GM18873 (cell line): ENCODE measurements around the gene SLC7A1.

Source experiments
- ATAC-seq: cut with Tn5 transposase; IDR thresholded peaks from one replicate; pipeline ENCODE4 v1.9.1; 2021; ENCODE audit warnings: mild to moderate bottlenecking, moderate library complexity, moderate number of reproducible peaks; ENCODE audit not compliant: unreplicated experiment, low FRiP score

Gene SLC7A1

GRCh38 chr13:29513002-29513980, 82.2 kb downstream of the SLC7A1 start:
- ATAC-seq: no peak

- no peak for ATAC-seq
Measured at GRCh38 chr13:29511980-29512379, 83.5 kb downstream of the SLC7A1 start.

GRCh38 chr13:29511106-29511796, 84.2 kb downstream of the SLC7A1 start:
- no peak for ATAC-seq

- no peak for ATAC-seq
Measured at GRCh38 chr13:29510651-29511084, 84.8 kb downstream of the SLC7A1 start.

GRCh38 chr13:29509999-29510589, 85.4 kb downstream of the SLC7A1 start:
- no peak for ATAC-seq

GRCh38 chr13:29508876-29509252, 86.6 kb downstream of the SLC7A1 start:
- no peak for ATAC-seq

GRCh38 chr13:29508130-29508875, 87.2 kb downstream of the SLC7A1 start:
- peak; percentile 68 for ATAC-seq

GRCh38 chr13:29507356-29507755, 88.1 kb downstream of the SLC7A1 start:
- ATAC-seq: no peak

GRCh38 chr13:29505950-29506349, 89.5 kb downstream of the SLC7A1 start:
- ATAC-seq: no peak

- ATAC-seq: no peak
Measured at GRCh38 chr13:29505511-29505910, 90.0 kb downstream of the SLC7A1 start.

GRCh38 chr13:29504691-29505090, 90.8 kb downstream of the SLC7A1 start:
- ATAC-seq: no peak

GRCh38 chr13:29503041-29503837, 92.2 kb downstream of the SLC7A1 start:
- no peak for ATAC-seq

GRCh38 chr13:29502391-29503008, 93.0 kb downstream of the SLC7A1 start:
- ATAC-seq: no peak

- ATAC-seq: no peak
Measured at GRCh38 chr13:29501674-29502073, 93.8 kb downstream of the SLC7A1 start.

GRCh38 chr13:29500386-29500785, 95.1 kb downstream of the SLC7A1 start:
- no peak for ATAC-seq

GRCh38 chr13:29499506-29500165, 95.9 kb downstream of the SLC7A1 start:
- no peak for ATAC-seq

- no peak for ATAC-seq
Measured at GRCh38 chr13:29498426-29499040, 97.0 kb downstream of the SLC7A1 start.

- ATAC-seq: no peak
Measured at GRCh38 chr13:29497137-29497654, 98.3 kb downstream of the SLC7A1 start.
